Psoas muscle (tissue), 8 donors: ENCODE data around the gene MID1. TPM values are rescaled to one million over a fixed set of nuclear protein-coding genes. Genes with fewer than 3 reads are reported as not detected.

ENCODE experiments used
- ATAC-seq, 4 donors: fragments of 200-7000 bp; cut with Tn5 transposase; one replicate each; pipeline ENCODE4 v1.9.1; 2020; ENCODE audit warnings: moderate library complexity in 3 of 4, mild to moderate bottlenecking in 2 of 4
- DNase-seq, 2 donors: peaks; one replicate each; pipeline ENCODE4 v3.0.0-alpha.2; 2020
- H3K27ac ChIP-seq: fragments of 200-600 bp; one replicate; pipeline ENCODE4 v1.8.0; 2022
- H3K27me3 ChIP-seq, 3 donors: fragments of 200-600 bp in 1 of 3; one replicate each; pipeline versions ENCODE4 v1.6.1 to v1.8.0; 2013 to 2022; ENCODE audit warnings: low read length in 2 of 3, mild to moderate bottlenecking in 2 of 3, moderate library complexity in 1 of 3; ENCODE audit not compliant: insufficient read depth in 3 of 3
- H3K36me3 ChIP-seq, 2 donors: fragments of 200-600 bp in 1 of 2; one replicate each; pipeline versions ENCODE4 v1.6.1 to v1.8.0; 2013 to 2022; ENCODE audit warnings: low read depth in 1 of 2, mild to moderate bottlenecking in 1 of 2, moderate library complexity in 1 of 2; ENCODE audit not compliant: insufficient read depth in 1 of 2
- H3K4me1 ChIP-seq: fragments of 200-600 bp; one replicate; pipeline ENCODE4 v1.8.0; 2022
- H3K4me3 ChIP-seq: fragments of 200-600 bp; one replicate; pipeline ENCODE4 v1.8.0; 2022; ENCODE audit warnings: mild to moderate bottlenecking
- H3K9me3 ChIP-seq: fragments of 200-600 bp; one replicate; pipeline ENCODE4 v1.8.0; 2022
- CTCF ChIP-seq: fragments of 200-600 bp; IDR thresholded peaks from one replicate; pipeline ENCODE4 v1.8.0; 2022; ENCODE audit warnings: antibody characterized with exemption
- WGBS, 3 donors: extraction: QIAGEN DNeasy Blood & Tissue Kit; methylation state at CpG; one replicate each; pipeline versions ENCODE4 v1.1.6 to v1.1.7; 2013; 5-methylcytosine and 5-hydroxymethylcytosine counted together
- intact Hi-C, 2 donors: fragments of 100-400 bp; cut with DNase I; formaldehyde crosslinking; loops; one replicate each; pipeline versions ENCODE4 v1.11.0 to v1.14.2; 2022
- polyA plus RNA-seq, 3 donors: library from polyadenylated mRNA; stranded (reverse); fragments of 200-250 nt; gene quantifications; one replicate each; pipeline ENCODE4 v1.2.3, GENCODE V29; 2013
- total RNA-seq, 4 donors: library from RNA; stranded (reverse); fragmentation: NEBNext Ultra II Directional in 2 of 4; extraction: Animal tissue kit (Norgen Biotek cat#: 25700) in 2 of 4; gene quantifications; one replicate each; pipeline versions ENCODE4 v1.2.1 to v1.2.4, GENCODE V29; 2021 to 2023
- donor health status: healthy with polysubstance abuse.
- donor health status: DM: no; HTN: no; CAD: no; lungs with moderate emphysema.
- donor health status: Bipolar disorder and iron deficiency.
- donor health status: healthy.
- donor health status: DM: yes; HTN: yes; CAD: no.
- donor health status: DM: no; HTN: no; CAD: no.
- donor health status: DM: no; HTN: no; CAD: no.
- donor health status: DM: yes; HTN: yes; CAD: no.

Gene MID1
- total and polyA plus RNA-seq, 7 donors, result 0.28 to 1.6 (median 0.90) TPM

DNA sequence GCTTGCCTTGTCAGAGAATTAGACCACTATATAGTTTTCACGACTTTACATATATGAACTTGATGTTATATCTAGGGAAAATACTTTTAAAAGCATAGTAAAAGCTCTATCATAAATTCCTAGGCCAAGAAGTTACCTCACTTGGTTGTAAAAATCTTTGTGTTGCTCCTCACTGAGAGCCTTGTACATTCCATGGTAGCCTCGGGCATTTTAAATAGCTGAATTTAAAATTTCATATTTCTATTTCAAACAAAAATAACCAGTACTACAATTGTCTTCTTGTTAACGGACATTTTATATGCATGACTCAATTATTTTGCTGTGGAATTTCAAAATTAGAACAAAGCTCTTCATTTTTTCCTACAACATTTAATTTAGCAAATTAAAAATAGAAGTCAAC is 107.6 kb downstream of the MID1 start:
- Histone ChIP-seq H3K4me1 (no peaks in the 10 kb centered on the region), H3K4me3 (no peak overlapping the region), H3K9me3 (no peaks in the 10 kb centered on the region), H3K27ac (no peak overlapping the region), H3K27me3 (no peaks in the 10 kb centered on the region), H3K36me3 (no peaks in the 10 kb centered on the region)
- ATAC-seq (no peak), DNase-seq (no peak)
- TF ChIP-seq CTCF, result no peak
- 57 to 79% (median 58%) methylated on average over 3 of the region's 3 CpGs for WGBS, 3 donors
- intact Hi-C loops, result no loop called here

DNA sequence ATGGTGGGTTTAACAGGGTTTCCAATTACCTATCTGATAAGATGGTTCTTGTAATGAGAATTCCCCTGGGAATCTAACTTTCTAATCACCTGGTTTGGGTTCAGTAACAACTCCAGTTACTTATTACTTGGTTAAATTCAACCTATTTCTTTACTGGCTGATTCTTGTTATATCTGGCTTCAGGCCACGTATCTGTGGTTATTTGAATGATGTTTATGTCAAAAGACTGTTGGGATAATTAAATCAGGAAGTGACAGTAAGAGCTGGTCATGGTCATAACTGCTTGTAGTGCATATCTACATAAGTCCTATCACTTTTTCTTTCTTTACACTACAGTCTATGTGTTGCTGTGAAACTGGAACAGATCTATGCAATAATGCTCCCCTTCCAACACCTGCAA is 108.1 kb downstream of the MID1 start:
- TF ChIP-seq CTCF, result no peak
- Histone ChIP-seq H3K36me3 (no peaks in the 10 kb centered on the region), H3K9me3 (no peaks in the 10 kb centered on the region), H3K4me1 (no peaks in the 10 kb centered on the region), H3K27ac (no peak overlapping the region), H3K4me3 (no peak overlapping the region), H3K27me3 (no peaks in the 10 kb centered on the region)
- intact Hi-C loops, result no loop called here
- DNase-seq, result no peak
- WGBS, 3 donors, result 32 to 66% (median 63%) methylated on average over 1 of the region's 1 CpG
- ATAC-seq, result no peak

- WGBS, 3 donors, result 77 to 92% (median 88%) methylated on average over 3 of the region's 3 CpGs
- Histone ChIP-seq H3K36me3 (no peaks in the 10 kb centered on the region), H3K27ac (no peak overlapping the region), H3K9me3 (no peaks in the 10 kb centered on the region), H3K4me1 (no peaks in the 10 kb centered on the region), H3K4me3 (no peak overlapping the region), H3K27me3 (no peaks in the 10 kb centered on the region)
- no peak for ATAC-seq
- no peak for DNase-seq
- intact Hi-C loops, result no loop called here
- TF ChIP-seq CTCF, result no peak
These were observed 111.0 kb downstream of the MID1 start for GRCh38 chrX:10509397-10509796.

DNA sequence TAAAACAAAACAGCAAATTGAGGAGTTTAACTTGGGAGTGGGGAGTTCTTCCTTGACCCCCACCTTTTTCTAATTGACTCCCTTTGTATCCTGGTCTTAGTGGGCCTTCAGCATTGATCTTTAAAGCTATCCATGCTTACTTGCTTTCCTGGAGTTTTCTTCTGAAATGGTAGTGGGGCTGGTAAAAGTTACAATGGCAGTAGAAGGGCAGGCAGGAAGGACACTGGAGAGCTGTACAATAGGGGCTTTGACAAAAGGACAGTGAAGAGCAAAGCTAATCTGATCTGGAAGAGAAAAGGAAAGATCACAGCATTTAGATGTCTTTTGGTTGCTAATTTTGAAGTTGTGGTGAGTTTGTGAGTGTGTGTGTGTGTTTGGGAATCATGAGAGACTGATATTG is 111.5 kb downstream of the MID1 start:
- Histone ChIP-seq H3K27me3 (no peaks in the 10 kb centered on the region), H3K4me3 (no peak overlapping the region), H3K4me1 (no peaks in the 10 kb centered on the region), H3K9me3 (no peaks in the 10 kb centered on the region), H3K27ac (no peak overlapping the region), H3K36me3 (no peaks in the 10 kb centered on the region)
- ATAC-seq (no peak), DNase-seq (no peak)
- no peak for TF ChIP-seq CTCF
- intact Hi-C loops, result no loop called here

- ATAC-seq, result no peak
- no peak for DNase-seq
- Histone ChIP-seq H3K4me3 (no peak overlapping the region), H3K27ac (no peak overlapping the region), H3K9me3 (no peaks in the 10 kb centered on the region), H3K27me3 (no peaks in the 10 kb centered on the region), H3K36me3 (no peaks in the 10 kb centered on the region), H3K4me1 (no peaks in the 10 kb centered on the region)
- 38 to 66% (median 45%) methylated on average over 2 of the region's 2 CpGs for WGBS, 3 donors
- no peak for TF ChIP-seq CTCF
- intact Hi-C loops, result no loop called here
These were observed 112.5 kb downstream of the MID1 start for GRCh38 chrX:10507876-10508275.
